GM23338 (cell line): ENCODE results near the gene COX4I2. TPM values are rescaled to one million over a fixed set of nuclear protein-coding genes. Genes with fewer than 3 reads are reported as not detected.
"Not testable (repeated sequence)": the region's sequence is repeated elsewhere in the genome, so short reads cannot be mapped to it uniquely, and the experiment has no call there.

ENCODE experiments used
- ATAC-seq: fragments of 200-7000 bp; cut with Tn5 transposase; 3 replicates; pipeline ENCODE4 v1.9.1; 2020
- DNase-seq: peaks from one replicate; pipeline ENCODE4 v3.0.0-alpha.2; 2015; ENCODE audit warnings: low spot score
- H2AFZ ChIP-seq: fragments of 200-600 bp; sonication (generic); 2 replicates; pipeline ENCODE4 v1.8.0; 2016; ENCODE audit warnings: antibody characterized with exemption, mild to moderate bottlenecking, moderate library complexity
- H3F3A ChIP-seq: fragments of 200-600 bp; sonication (generic); replicated peaks from 2 replicates; pipeline ENCODE4 v1.8.0; 2017; ENCODE audit warnings: antibody characterized with exemption, mixed run types, low read depth
- H3K27ac ChIP-seq: fragments of 200-600 bp; sonication (generic); 2 replicates; pipeline ENCODE4 v1.6.1; 2016; ENCODE audit warnings: low read depth
- H3K27me3 ChIP-seq: fragments of 200-600 bp; sonication (generic); 2 replicates; pipeline ENCODE4 v1.8.0; 2016; ENCODE audit warnings: mild to moderate bottlenecking, mixed run types, moderate library complexity; ENCODE audit not compliant: insufficient read depth
- H3K36me3 ChIP-seq: fragments of 200-600 bp; sonication (generic); 2 replicates; pipeline ENCODE4 v1.8.0; 2016; ENCODE audit warnings: mild to moderate bottlenecking; ENCODE audit not compliant: insufficient read depth
- H3K4me1 ChIP-seq: fragments of 200-600 bp; sonication (generic); 2 replicates; pipeline ENCODE4 v1.8.0; 2016; ENCODE audit warnings: mild to moderate bottlenecking, moderate library complexity; ENCODE audit not compliant: insufficient read depth
- H3K4me2 ChIP-seq: fragments of 200-600 bp; sonication (generic); 2 replicates; pipeline ENCODE4 v1.7.1; 2017; ENCODE audit warnings: mixed run types
- H3K4me3 ChIP-seq: fragments of 200-600 bp; sonication (generic); 2 replicates; pipeline ENCODE4 v1.6.1; 2016; ENCODE audit warnings: mixed run types
- H3K79me2 ChIP-seq: fragments of 200-600 bp; sonication (generic); replicated peaks from 2 replicates; pipeline ENCODE4 v1.8.0; 2017; ENCODE audit warnings: mild to moderate bottlenecking; ENCODE audit not compliant: insufficient read depth
- H3K9me2 ChIP-seq: fragments of 200-600 bp; sonication (generic); 2 replicates; pipeline ENCODE4 v1.8.0; 2017; ENCODE audit not compliant: insufficient read depth
- H4K20me1 ChIP-seq: fragments of 200-600 bp; sonication (generic); replicated peaks from 2 replicates; pipeline ENCODE4 v1.8.0; 2017; ENCODE audit warnings: mild to moderate bottlenecking; ENCODE audit not compliant: insufficient read depth
- H3K27ac Mint-ChIP-seq: 2 replicates; pipeline ENCODE4 v1.8.0; 2020; ENCODE audit warnings: inconsistent platforms, mild to moderate bottlenecking, moderate library complexity, mixed read lengths
- H3K27me3 Mint-ChIP-seq: 3 replicates; pipeline ENCODE4 v1.8.0; 2022; ENCODE audit warnings: low read depth, mild to moderate bottlenecking, moderate library complexity, mixed read lengths, inconsistent platforms; ENCODE audit not compliant: insufficient read depth, poor library complexity
- H3K36me3 Mint-ChIP-seq: 3 replicates; pipeline ENCODE4 v1.8.0; 2021; ENCODE audit warnings: low read depth, mild to moderate bottlenecking, inconsistent platforms, moderate library complexity, mixed read lengths
- H3K4me1 Mint-ChIP-seq: 3 replicates; pipeline ENCODE4 v1.8.0; 2020; ENCODE audit warnings: mild to moderate bottlenecking, inconsistent platforms, mixed read lengths
- H3K4me3 Mint-ChIP-seq: 3 replicates; pipeline ENCODE4 v1.8.0; 2021; ENCODE audit warnings: moderate library complexity, mild to moderate bottlenecking, inconsistent platforms, mixed read lengths
- H3K9me3 Mint-ChIP-seq: 3 replicates; pipeline ENCODE4 v1.8.0; 2020; ENCODE audit warnings: moderate library complexity, mild to moderate bottlenecking, inconsistent platforms, mixed read lengths
- CTCF ChIP-seq, 2 experiments: fragments of 200-600 bp in 1 of 2; sonication (generic) in 1 of 2; conservative IDR thresholded peaks; 2 replicates each; pipeline versions ENCODE4 v1.5.1 to v1.6.1; 2016 to 2017; ENCODE audit warnings: antibody characterized with exemption in 2 of 2, low read depth in 2 of 2, mild to moderate bottlenecking in 2 of 2, moderate library complexity in 1 of 2
- ETS1 ChIP-seq: IDR thresholded peaks from 2 replicates; pipeline ENCODE4 v1.6.1; 2016; ENCODE audit warnings: antibody characterized with exemption
- EZH2 ChIP-seq: fragments of 200-600 bp; sonication (generic); IDR thresholded peaks from one replicate; pipeline ENCODE4 v1.8.0; 2017; ENCODE audit warnings: antibody characterized with exemption, mild to moderate bottlenecking, low read depth; ENCODE audit not compliant: unreplicated experiment
- EZH2phosphoT487 ChIP-seq: fragments of 200-600 bp; sonication (generic); IDR thresholded peaks from one replicate; pipeline ENCODE4 v1.8.1; 2018; ENCODE audit warnings: antibody characterized with exemption; ENCODE audit not compliant: unreplicated experiment
- REST ChIP-seq: IDR thresholded peaks from one replicate; pipeline ENCODE4 v1.6.1; 2018; ENCODE audit warnings: antibody characterized with exemption; ENCODE audit not compliant: unreplicated experiment
- STAT1 ChIP-seq: IDR thresholded peaks from one replicate; pipeline ENCODE4 v1.6.1; 2016; ENCODE audit warnings: antibody characterized with exemption; ENCODE audit not compliant: unreplicated experiment
- polyA plus RNA-seq: library from polyadenylated mRNA; unstranded; fragments of >200 nt; fragmentation: Nextera tagmentation; extraction: Ambion mirVana; gene quantifications from 2 replicates; pipeline ENCODE4 v1.2.1, GENCODE V29; 2016
- total RNA-seq: library from RNA; depleted of rRNA; stranded (reverse); fragments of >200 nt; shearing (Covaris generic); gene quantifications from 2 replicates; pipeline ENCODE4 v1.2.3, GENCODE V29; 2014

The COX4I2 gene
- total and polyA plus RNA-seq, 2 experiments from 2014 or later = 0.63 TPM; not detected in 1

- ATAC-seq (no peak), DNase-seq (no peak)
- H3K27me3 Mint-ChIP-seq = peaks cover 4% of the 10 kb centered on the region
- peak overlapping the region; percentile 63; the same call in 1 of the 2 replicates for H3K27ac ChIP-seq
- H3K4me3 Mint-ChIP-seq = no peak overlapping the region
- TF ChIP-seq ETS1 (no peak), STAT1 (no peak), EZH2phosphoT487 (no peak), REST (no peak), EZH2 (no peak), CTCF (conservative IDR thresholded peaks at IDR 0.05; ENCODE audit: low read depth in 2 of 2) (no peak)
- peaks cover 20% of the 10 kb centered on the region for H3K36me3 Mint-ChIP-seq
- no peak overlapping the region for H3K4me3 ChIP-seq
- peaks cover 10% of the 10 kb centered on the region for H3K4me1 ChIP-seq
- peaks cover 16% of the 10 kb centered on the region for H4K20me1 ChIP-seq
- H3K79me2 ChIP-seq = peaks cover 7% of the 10 kb centered on the region
- peaks cover 18% of the 10 kb centered on the region for H3K4me1 Mint-ChIP-seq
- peaks cover 3% of the 10 kb centered on the region; the same call in 1 of the 2 replicates for H3K36me3 ChIP-seq
- no peaks in the 10 kb centered on the region for H3K9me2 ChIP-seq
- no peak overlapping the region for H3K4me2 ChIP-seq
- H3K9me3 Mint-ChIP-seq = no peaks in the 10 kb centered on the region
- no peaks in the 10 kb centered on the region for H3K27me3 ChIP-seq
- H3K27ac Mint-ChIP-seq = no peak overlapping the region; the same call in 1 of the 2 replicates
- H3F3A ChIP-seq = peaks cover 32% of the 10 kb centered on the region
- no peak overlapping the region for H2AFZ ChIP-seq
These were observed 29.9 kb downstream of the COX4I2 start for GRCh38 chr20:31667315-31668285.

- H3K79me2 ChIP-seq = peaks cover 14% of the 10 kb centered on the region
- not testable (repeated sequence) for ATAC-seq, H3K27me3 ChIP-seq, H3K27me3 Mint-ChIP-seq, H3K4me1 ChIP-seq, H3K9me2 ChIP-seq, DNase-seq, H3K36me3 ChIP-seq, H3K9me3 Mint-ChIP-seq, H3K4me3 ChIP-seq, H3K27ac Mint-ChIP-seq, H3K4me3 Mint-ChIP-seq, H2AFZ ChIP-seq, H3K4me2 ChIP-seq
- H4K20me1 ChIP-seq = peaks cover 16% of the 10 kb centered on the region
- peaks cover 14% of the 10 kb centered on the region for H3K4me1 Mint-ChIP-seq
- peaks cover 25% of the 10 kb centered on the region for H3F3A ChIP-seq
- peaks cover 19% of the 10 kb centered on the region for H3K36me3 Mint-ChIP-seq
- H3K27ac ChIP-seq = peak overlapping the region; percentile 63; the same call in 1 of the 2 replicates
These were observed 31.2 kb downstream of the COX4I2 start for GRCh38 chr20:31668944-31669343.
